HL-60 (cell line): ENCODE results near the gene OR4D6.

Experiments
- DNase-seq, 2 experiments: peaks; one replicate each; pipeline ENCODE4 v3.0.0-alpha.2; 2010 to 2020; ENCODE audit warnings: low read depth in 1 of 2, low spot score in 1 of 2
- H3K27ac ChIP-seq: fragments of 250-450 bp; sonication (Bioruptor Pico); replicated peaks from 2 replicates; pipeline ENCODE4 v1.5.1; 2020; ENCODE audit warnings: mild to moderate bottlenecking, moderate library complexity
- H3K27me3 ChIP-seq: fragments of 250-450 bp; sonication (Bioruptor Pico); 2 replicates; pipeline ENCODE4 v1.5.1; 2021; ENCODE audit warnings: mild to moderate bottlenecking, moderate library complexity; ENCODE audit not compliant: insufficient read depth, poor library complexity, severe bottlenecking
- H3K4me3 ChIP-seq: replicated peaks from 2 replicates; pipeline ENCODE4 v1.5.1; 2011; ENCODE audit warnings: mild to moderate bottlenecking, control low read depth, low read length; ENCODE audit not compliant: insufficient read depth
- CTCF ChIP-seq: IDR thresholded peaks from one replicate; pipeline ENCODE4 v1.5.1; 2011; ENCODE audit warnings: low read length, control low read depth, inconsistent platforms; ENCODE audit not compliant: insufficient read depth
- GABPA ChIP-seq: IDR thresholded peaks from 2 replicates; pipeline ENCODE4 v1.6.1; 2012; ENCODE audit warnings: low read depth
- POLR2AphosphoS5 ChIP-seq: IDR thresholded peaks from 2 replicates; pipeline ENCODE4 v1.6.1; 2012; ENCODE audit warnings: low read depth
- REST ChIP-seq: IDR thresholded peaks from 2 replicates; pipeline ENCODE4 v1.6.1; 2012; ENCODE audit warnings: low read depth; ENCODE audit not compliant: insufficient replicate concordance
- SPI1 ChIP-seq: IDR thresholded peaks from 2 replicates; pipeline ENCODE4 v1.6.1; 2012; ENCODE audit warnings: low read depth, mild to moderate bottlenecking, borderline replicate concordance

The OR4D6 gene

GRCh38 chr11:59501931-59502330 is 45.2 kb downstream of the OR4D6 start:
- DNase-seq: no peak
- no peaks in the 10 kb centered on the region for H3K27me3 ChIP-seq
- H3K27ac ChIP-seq: no peak overlapping the region
- H3K4me3 ChIP-seq: no peak overlapping the region
- TF ChIP-seq REST (no peak), POLR2AphosphoS5 (no peak), SPI1 (no peak), CTCF (no peak), GABPA (no peak)

GRCh38 chr11:59503276-59503675 is 46.5 kb downstream of the OR4D6 start, which contains the start of gene OR4D11:
TSS of gene OR4D11 (plus strand) at chr11:59503576. CDS start at chr11:59503576, 0 bp downstream.
- no peak for DNase-seq
- no peak within 1 kb of the TSS for H3K27ac ChIP-seq
- no peaks in the 10 kb centered on the region for H3K27me3 ChIP-seq
- no peak within 1 kb of the TSS for H3K4me3 ChIP-seq
- TF ChIP-seq POLR2AphosphoS5 (no peak), SPI1 (no peak), CTCF (no peak), GABPA (no peak)
